ENCODE data around the gene FBXO39. TPM values are rescaled to one million over a fixed set of nuclear protein-coding genes. Genes with fewer than 3 reads are reported as not detected.
"Not testable (repeated sequence)": the region's sequence is repeated elsewhere in the genome, so short reads cannot be mapped to it uniquely, and the experiment has no call there.

The FBXO39 gene
- total RNA-seq: under 1 TPM in 1 of 2 donors, not detected in 1; 0.49 TPM

DNA sequence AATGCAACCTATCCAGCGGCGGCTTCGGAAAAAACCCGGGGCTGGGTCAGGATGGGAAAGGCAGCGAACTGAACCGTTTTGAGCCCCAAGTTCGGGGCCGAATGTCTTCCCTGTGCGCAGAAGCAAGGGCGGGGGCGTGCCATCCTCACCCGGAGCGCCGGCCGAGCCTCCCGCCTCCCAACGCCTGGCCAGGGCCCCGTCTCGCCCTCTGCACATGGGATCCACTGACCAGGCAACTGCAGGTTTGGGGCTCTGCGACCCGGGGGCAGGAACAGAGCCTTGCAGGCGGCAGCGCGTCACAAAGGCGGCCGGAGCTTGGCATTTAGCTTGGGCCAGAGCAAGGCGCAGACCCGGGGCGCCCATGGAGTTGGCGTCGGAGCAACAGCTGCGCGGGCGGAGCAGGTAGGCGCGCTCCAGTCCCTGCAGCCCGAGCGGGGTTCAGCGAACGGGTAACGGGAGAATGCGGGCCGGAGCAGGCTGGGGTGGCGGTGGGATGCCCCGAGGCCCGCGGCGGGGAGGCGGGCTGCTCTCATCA is at the start of gene FBXO39:
Gene FBXO39 (plus strand): TSS at position 345 of the 535 bp plus-strand sequence. CDS start 3,654 bp downstream, outside the sequence.
- Histone ChIP-seq H3K4me1 (ENCODE audit: control insufficient read depth in 1 of 2, low read depth in 2 of 2) (no peaks in the 10 kb centered on the region), H3K36me3 (peaks cover 24% of the 10 kb centered on the region), H3K4me3 (no peak within 1 kb of the TSS), H3K27ac (no peak within 1 kb of the TSS), H3K9me3 (peaks cover 19% of the 10 kb centered on the region), H3K27me3 (replicated peaks; ENCODE audit: insufficient read depth) (no peaks in the 10 kb centered on the region)
- no peak for TF ChIP-seq CTCF (IDR thresholded peaks at IDR 0.05)
- ATAC-seq (ENCODE audit: insufficient number of reproducible peaks, low FRiP score, low read depth) (no peak), DNase-seq (ENCODE audit: low spot score) (no peak)

GRCh38 chr17:6729531-6729930 is 46.5 kb upstream of the FBXO39 start:
- Histone ChIP-seq H3K27ac (no peak overlapping the region), H3K4me3 (no peak overlapping the region), H3K9me3 (no peaks in the 10 kb centered on the region), H3K36me3 (no peaks in the 10 kb centered on the region), H3K4me1 (ENCODE audit: control insufficient read depth in 1 of 2, low read depth in 2 of 2) (no peaks in the 10 kb centered on the region), H3K27me3 (replicated peaks; ENCODE audit: insufficient read depth) (no peaks in the 10 kb centered on the region)
- ATAC-seq (ENCODE audit: insufficient number of reproducible peaks, low FRiP score, low read depth) (no peak), DNase-seq (ENCODE audit: low spot score) (no peak)
- no peak for TF ChIP-seq CTCF (IDR thresholded peaks at IDR 0.05)

GRCh38 chr17:6746665-6747064 is 29.4 kb upstream of the FBXO39 start:
- ATAC-seq (ENCODE audit: insufficient number of reproducible peaks, low FRiP score, low read depth); H3K9me3 ChIP-seq; H3K27ac ChIP-seq: not testable (repeated sequence)

DNA sequence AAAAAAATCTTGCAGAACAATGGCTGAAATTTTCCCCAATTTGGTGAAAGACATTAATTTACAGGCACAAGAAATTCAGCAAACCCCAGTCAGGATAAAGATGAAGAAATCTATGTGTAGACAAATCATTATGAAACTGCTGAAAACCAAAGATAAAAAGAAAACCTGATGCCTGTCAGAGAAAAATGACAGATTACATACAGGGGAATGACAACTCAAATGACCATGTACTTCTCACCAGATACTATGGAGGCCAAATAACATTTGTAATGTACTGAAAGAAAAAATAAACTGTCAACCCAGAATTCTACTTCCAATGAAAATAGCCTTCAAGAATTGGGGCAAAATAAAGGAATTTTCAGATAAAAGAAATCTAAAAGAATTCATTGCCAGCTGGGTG is 27.4 kb upstream of the FBXO39 start:
- H3K27ac ChIP-seq: no peak overlapping the region
- no peak for TF ChIP-seq CTCF (IDR thresholded peaks at IDR 0.05)
- no peaks in the 10 kb centered on the region for H3K9me3 ChIP-seq
- no peak for DNase-seq (ENCODE audit: low spot score)
- peaks cover 3 to 20% of the 10 kb centered on the region in 2 donors for H3K4me1 ChIP-seq (ENCODE audit: control insufficient read depth in 1 of 2, low read depth in 2 of 2)
- no peak overlapping the region for H3K4me3 ChIP-seq
- ATAC-seq (ENCODE audit: insufficient number of reproducible peaks, low FRiP score, low read depth): no peak
- no peaks in the 10 kb centered on the region for H3K36me3 ChIP-seq
- H3K27me3 ChIP-seq (replicated peaks; ENCODE audit: insufficient read depth): no peaks in the 10 kb centered on the region

More at GRCh38 chr17:6746665-6747064, 29.4 kb upstream of the FBXO39 start:
- H3K4me3 ChIP-seq; H3K27me3 ChIP-seq (replicated peaks; ENCODE audit: insufficient read depth); DNase-seq (ENCODE audit: low spot score); H3K4me1 ChIP-seq (ENCODE audit: control insufficient read depth in 1 of 2, low read depth in 2 of 2); H3K36me3 ChIP-seq: not testable (repeated sequence)

DNA sequence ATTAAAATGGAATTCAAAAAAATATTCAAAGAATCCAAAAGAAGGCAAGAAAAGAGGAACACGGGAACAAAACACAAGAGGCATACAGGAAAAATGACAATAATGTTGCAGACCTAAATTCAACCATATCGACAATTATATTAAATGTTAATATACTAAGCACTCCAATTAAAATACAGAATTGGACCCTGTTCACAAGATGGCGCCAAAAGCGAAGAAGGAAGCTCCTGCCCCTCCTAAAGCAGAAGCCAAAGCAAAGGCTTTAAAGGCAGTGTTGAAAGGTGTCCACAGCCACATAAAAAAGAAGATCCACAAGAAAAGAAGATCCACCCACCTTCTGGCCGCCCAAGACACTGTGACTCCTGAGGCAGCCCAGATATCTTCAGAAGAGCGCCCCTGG is 26.5 kb upstream of the FBXO39 start:
- no peak overlapping the region for H3K4me3 ChIP-seq
- no peak for ATAC-seq (ENCODE audit: insufficient number of reproducible peaks, low FRiP score, low read depth)
- H3K36me3 ChIP-seq: no peaks in the 10 kb centered on the region
- no peaks in the 10 kb centered on the region for H3K9me3 ChIP-seq
- TF ChIP-seq CTCF (IDR thresholded peaks at IDR 0.05): no peak
- DNase-seq (ENCODE audit: low spot score): no peak
- no peaks in the 10 kb centered on the region for H3K27me3 ChIP-seq (replicated peaks; ENCODE audit: insufficient read depth)
- H3K27ac ChIP-seq: no peak overlapping the region
- H3K4me1 ChIP-seq (ENCODE audit: control insufficient read depth in 1 of 2, low read depth in 2 of 2): peaks cover 3 to 21% of the 10 kb centered on the region in 2 donors

Data from thoracic aorta (tissue), 2 donors.